HG03565 (cell line): ENCODE results near the gene CORO2A.
A peak's percentile ranks its signal among the peaks of the same experiment; 100 is the strongest.
"Not testable (repeated sequence)": the region's sequence is repeated elsewhere in the genome, so short reads cannot be mapped to it uniquely, and the experiment has no call there.

ENCODE experiments used
- ATAC-seq: cut with Tn5 transposase; IDR thresholded peaks from one replicate; pipeline ENCODE4 v1.9.1; 2021; ENCODE audit warnings: mild to moderate bottlenecking, moderate library complexity; ENCODE audit not compliant: unreplicated experiment

CORO2A gene

DNA sequence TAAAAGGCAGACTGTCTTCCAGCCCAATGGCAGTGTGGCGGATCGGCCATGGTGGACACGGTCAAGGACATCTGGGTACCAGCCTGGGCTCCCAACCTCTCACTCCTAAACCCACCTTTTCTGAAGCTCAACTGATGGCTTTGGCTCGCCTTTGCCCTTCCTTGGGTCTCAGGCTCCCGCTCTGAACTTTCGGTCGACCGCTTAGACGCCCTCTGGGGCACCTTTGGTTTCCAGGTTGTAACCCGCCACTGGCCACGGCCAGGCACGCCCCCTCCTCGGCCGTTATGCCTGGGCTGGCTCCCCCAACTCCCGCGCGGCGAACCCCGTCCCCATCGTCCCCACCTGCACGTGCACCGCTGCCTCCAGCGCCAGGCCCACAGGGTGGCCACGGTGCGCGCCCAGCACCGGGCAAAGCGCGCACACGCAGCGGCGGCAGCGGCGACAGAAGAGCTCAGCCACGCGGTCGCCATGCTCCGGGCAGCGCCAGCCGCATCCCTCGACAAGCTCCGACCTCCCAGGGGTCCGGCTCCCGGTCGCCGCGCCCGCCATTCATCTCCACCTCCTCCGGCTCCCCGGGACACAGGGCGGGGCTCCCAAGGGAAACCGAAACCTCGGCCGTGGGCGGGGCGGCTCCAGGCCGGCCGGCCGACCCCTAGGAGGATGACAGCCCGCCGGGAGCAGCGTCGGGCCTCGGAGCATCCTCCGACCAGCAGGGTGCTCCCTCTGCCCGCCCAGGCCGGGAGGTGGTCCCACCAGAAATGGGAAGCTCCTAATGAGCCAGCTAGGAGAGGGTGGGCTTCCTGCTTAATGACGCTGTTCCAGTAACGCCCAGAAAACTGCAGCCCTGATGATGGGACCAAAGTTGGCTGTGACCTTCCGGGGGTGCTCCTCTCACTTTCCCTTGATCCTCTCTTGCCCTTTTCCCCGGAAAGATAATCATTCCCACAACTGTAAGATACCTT lies 73.5 kb downstream of the CORO2A start, which contains the start of gene TRIM14:
Gene TRIM14, minus strand, starts transcription at position 583 of the 962 bp plus-strand sequence. Its CDS starts 34 bp downstream, at position 549.
- ATAC-seq, result no peak

- peak; percentile 46 for ATAC-seq
These were observed 74.3 kb downstream of the CORO2A start for GRCh38 chr9:98117984-98118639.

- not testable (repeated sequence) for ATAC-seq
These were observed 75.3 kb downstream of the CORO2A start for GRCh38 chr9:98117097-98117496.

DNA sequence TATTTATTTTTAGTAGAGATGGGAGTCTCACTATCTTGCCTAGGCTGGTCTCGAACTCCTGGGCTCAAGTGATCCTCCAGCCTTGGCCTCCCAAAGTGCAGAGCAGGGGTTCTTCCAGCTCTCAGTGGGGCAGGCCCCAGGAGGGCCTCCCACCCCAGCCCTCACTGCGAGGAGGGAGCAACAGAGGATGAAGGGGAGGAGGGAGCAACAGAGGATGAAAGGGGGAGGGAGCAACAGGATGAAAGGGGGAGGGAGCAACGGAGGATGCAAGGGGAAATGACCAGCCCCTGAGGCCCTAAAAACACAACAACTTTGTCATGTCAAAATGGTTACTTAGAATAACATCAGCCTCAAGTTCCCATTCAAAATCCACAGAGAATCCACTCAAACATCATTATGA lies 83.4 kb downstream of the CORO2A start:
- ATAC-seq, result no peak

DNA sequence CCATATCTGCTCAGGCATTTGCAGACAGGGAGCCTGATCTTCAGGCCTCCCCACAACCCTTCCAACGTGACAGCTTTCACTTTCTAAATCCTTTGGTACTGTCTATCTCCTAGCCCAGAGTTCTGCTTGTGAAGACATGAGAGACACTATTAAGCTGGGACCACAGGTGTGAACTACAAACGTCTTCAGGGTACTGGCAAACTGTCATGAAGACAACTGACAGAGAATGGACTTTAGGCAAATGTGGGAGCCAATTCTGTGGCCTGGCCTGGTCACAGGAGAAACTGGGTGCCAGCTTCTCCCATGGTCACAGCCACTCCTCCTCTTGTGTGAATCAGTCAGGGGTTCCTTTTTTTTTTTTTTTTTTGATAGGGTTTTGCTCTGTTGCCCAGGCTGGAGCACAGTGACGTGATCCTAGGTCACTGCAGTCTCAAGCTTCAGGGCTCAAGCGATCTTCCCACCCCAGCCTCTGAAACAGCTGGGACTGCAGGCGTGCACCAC lies 83.9 kb downstream of the CORO2A start:
- peak; percentile 66 for ATAC-seq

GRCh38 chr9:98107926-98108325 lies 84.5 kb downstream of the CORO2A start:
- ATAC-seq, result no peak

DNA sequence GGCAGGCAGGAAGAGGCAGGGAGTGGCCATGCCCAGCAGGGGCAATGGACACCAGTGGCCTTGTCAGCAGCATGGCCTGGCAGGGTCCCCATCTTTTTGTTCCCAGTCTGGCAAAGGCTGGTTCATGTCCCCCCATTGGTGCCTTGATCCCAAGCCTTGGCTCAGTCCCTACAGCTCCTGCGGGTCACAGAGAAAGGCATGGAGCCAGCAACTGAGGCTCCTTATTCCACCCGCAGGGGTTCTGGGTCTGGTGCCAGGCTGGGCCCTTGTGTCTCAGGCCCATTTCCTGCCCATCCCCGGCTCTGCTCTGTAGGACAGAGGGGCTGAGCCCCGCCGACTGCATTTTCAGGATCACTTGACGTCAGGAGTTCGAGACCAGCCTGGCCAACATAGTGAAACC lies 87.4 kb downstream of the CORO2A start:
- no peak for ATAC-seq

- ATAC-seq, result no peak
These were observed 88.0 kb downstream of the CORO2A start for GRCh38 chr9:98104445-98104881.

GRCh38 chr9:98101868-98102273 lies 90.6 kb downstream of the CORO2A start:
- ATAC-seq, result peak; percentile 97

GRCh38 chr9:98101416-98101815 lies 91.0 kb downstream of the CORO2A start:
- no peak for ATAC-seq

- ATAC-seq, result no peak
These were observed 92.0 kb downstream of the CORO2A start for GRCh38 chr9:98100456-98100855.

- ATAC-seq, result no peak
These were observed 92.5 kb downstream of the CORO2A start for GRCh38 chr9:98099898-98100297.

DNA sequence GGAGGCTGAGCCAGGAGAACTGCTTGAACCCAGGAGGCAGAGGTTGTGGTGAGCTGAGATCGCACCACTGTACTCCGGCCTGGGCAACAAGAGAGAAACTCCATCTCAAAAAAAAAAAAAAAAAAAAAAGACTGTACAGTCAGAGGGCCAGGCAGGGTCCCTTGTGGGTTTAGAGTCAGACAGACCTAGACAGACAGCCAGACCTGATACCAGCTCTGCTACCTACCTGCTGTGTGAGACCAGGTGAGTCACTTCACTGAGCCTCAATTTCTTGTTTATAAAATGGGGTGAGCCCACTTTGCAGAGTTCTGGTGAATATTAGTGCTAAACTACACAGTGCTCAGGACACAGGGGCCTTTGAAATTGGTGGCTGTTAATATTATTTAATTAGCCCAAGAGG lies 93.1 kb downstream of the CORO2A start:
- no peak for ATAC-seq

GRCh38 chr9:98097836-98098235 lies 94.6 kb downstream of the CORO2A start:
- no peak for ATAC-seq

DNA sequence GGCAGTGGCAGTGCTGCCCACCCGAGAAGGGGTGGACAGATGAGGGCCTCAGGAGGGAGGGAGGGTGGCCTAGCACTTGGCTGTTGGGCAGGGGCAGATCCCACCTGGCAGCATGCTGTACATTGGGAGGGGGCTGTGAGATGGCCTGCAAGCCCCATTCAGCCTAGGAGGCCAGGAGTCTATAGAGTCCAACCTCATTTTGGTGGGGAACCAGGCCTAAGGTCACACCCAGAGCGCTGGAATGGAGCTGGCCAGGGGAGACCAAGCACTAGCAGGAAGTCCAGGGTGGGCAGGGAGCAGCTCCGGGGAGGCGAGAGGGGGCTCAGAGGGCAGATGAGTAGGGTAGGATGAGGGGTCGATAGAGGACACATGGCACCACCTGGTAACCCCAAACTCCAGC lies 96.3 kb downstream of the CORO2A start:
- ATAC-seq, result no peak

- no peak for ATAC-seq
These were observed 97.0 kb downstream of the CORO2A start for GRCh38 chr9:98095401-98095800.

GRCh38 chr9:98094851-98095250 lies 97.6 kb downstream of the CORO2A start:
- no peak for ATAC-seq

DNA sequence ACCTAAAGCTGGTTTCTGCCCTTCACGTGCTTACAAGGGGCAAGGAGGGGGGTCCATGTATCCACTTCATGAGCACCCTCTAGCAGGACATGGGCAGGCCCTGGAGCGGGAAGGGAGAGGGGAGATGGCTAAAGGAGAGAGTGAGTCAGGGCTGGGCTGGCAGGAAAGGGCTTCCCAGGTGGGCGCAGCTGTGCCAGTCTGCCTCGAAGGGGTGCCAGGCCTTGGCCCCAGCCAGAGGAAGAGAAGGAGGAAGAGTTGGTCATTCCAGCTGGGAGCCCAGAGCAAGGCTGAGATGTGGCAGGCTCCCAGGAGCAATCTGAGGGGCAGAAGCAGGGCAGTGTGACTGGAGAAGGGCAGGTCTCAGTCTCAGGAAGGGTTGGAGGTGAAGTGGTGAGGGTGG lies 98.1 kb downstream of the CORO2A start:
- ATAC-seq, result no peak

GRCh38 chr9:98092613-98092931 lies 99.9 kb downstream of the CORO2A start:
- no peak for ATAC-seq

- no peak for ATAC-seq
These were observed 100.5 kb downstream of the CORO2A start for GRCh38 chr9:98091735-98092612.

DNA sequence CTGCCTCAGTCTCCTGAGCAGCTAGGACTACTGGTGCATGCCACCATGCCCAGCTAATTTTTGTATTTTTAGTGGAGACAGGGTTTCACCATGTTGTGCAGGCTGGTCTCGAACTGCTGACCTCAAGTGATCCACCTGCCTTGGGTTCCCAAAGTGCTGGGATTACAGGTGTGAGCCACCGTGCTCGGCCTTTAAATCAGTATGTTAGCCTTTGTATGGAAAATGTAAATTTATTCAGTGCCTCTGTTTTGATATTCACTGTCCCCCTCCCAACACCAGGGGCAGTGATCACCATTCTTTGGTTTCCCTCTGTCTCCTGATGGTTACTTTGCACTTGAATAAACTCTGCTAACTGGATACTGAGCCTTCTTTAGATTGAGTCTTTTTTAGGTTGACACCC lies 101.8 kb downstream of the CORO2A start:
- not testable (repeated sequence) for ATAC-seq
